HG02763 (cell line): ENCODE measurements around the gene PXDN.
"Not testable (repeated sequence)": the region's sequence is repeated elsewhere in the genome, so short reads cannot be mapped to it uniquely, and the experiment has no call there.

Source experiments
- ATAC-seq: cut with Tn5 transposase; IDR thresholded peaks from one replicate; pipeline ENCODE4 v1.9.1; 2021; ENCODE audit warnings: mild to moderate bottlenecking, moderate library complexity; ENCODE audit not compliant: unreplicated experiment

The PXDN gene

GRCh38 chr2:1727796-1728474, 16.4 kb downstream of the PXDN start:
- no peak for ATAC-seq

GRCh38 chr2:1727101-1727771, 17.1 kb downstream of the PXDN start:
- no peak for ATAC-seq

DNA sequence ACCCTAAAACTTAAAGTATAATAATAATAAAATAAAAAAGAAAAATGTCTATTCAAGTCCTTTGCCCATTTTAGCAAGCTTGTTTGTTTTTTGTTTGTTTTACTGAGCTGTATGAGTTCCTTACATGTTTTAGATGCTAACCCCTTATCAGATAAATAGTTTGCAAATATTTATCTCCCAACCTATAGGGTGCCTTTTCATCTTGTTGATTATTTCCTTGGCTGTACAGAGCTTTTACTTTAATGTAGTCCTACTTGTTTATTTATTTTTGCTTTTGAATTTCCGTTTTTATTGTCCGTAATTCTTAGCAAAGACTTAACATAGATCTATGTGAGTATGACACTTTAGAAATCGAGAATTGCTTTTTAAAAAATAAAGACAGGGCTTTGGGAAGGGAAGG, 17.8 kb downstream of the PXDN start:
- ATAC-seq = no peak

- ATAC-seq = not testable (repeated sequence)
Observed at GRCh38 chr2:1724351-1724750, 20.0 kb downstream of the PXDN start.

GRCh38 chr2:1723397-1724042, 20.8 kb downstream of the PXDN start:
- ATAC-seq = no peak

- ATAC-seq = no peak
Observed at GRCh38 chr2:1722692-1723091, 21.6 kb downstream of the PXDN start.

DNA sequence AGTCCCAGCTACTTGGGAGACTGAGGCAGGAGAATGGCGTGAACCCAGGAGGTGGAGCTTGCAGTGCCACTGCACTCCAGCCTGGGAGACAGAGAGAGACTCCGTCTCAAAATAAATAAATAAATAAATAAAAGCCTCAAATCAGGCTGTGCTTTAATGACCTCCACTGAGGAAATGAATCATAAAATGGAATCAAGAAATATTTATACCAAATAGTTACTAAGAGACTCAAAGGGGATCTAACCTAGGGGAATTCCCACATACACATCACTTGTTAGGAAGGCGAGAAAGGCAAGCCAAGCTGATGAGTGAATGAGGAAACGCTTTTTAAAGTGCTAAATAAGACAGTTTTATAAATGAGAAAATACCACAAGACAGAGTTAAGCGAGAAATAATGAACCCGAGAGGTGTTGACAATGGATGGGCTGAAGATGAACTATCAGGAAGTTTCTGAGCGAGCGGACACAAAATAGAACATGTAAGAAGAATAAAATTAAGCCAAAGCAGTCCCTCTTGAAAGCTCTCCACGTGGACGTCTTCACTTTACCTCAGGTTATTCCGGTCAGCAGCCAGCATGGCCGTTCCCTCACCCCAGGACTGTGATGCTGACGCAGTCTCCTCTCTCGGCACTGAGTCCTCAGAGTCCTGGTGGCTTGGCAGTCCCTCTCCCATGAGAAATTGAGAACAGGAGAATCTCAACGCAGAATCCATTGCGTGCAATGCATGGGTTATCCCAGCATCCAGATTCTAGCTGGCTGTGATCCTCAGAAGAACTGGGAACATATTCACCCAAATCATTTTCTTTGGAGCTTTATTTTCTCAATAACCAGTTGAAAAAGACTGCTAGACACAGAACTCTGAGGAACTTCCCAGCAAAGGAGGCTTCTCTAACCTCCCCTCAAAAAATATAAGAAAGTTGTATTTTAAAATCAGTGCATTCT, 22.3 kb downstream of the PXDN start:
- no peak for ATAC-seq

GRCh38 chr2:1718339-1719220, 25.7 kb downstream of the PXDN start:
- no peak for ATAC-seq

DNA sequence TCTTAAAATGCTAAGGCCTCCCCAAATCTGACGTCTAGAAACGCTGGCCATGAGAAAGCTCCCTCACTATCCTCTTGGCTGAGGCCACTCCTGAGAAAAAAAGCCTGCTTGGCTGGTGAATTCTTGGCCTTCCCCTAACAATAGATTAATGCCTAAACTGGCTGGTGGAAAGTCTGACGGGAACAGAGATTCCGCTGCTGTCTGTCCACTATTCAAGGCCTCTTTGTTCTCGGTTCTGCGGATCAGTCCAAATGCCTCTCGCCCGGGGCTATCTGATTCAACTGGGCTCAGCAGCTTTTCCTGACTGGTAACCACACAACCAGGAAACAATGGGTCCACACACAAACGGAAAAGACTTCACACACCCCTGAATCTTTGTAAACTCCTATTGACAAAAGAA, 27.2 kb downstream of the PXDN start:
- no peak for ATAC-seq

DNA sequence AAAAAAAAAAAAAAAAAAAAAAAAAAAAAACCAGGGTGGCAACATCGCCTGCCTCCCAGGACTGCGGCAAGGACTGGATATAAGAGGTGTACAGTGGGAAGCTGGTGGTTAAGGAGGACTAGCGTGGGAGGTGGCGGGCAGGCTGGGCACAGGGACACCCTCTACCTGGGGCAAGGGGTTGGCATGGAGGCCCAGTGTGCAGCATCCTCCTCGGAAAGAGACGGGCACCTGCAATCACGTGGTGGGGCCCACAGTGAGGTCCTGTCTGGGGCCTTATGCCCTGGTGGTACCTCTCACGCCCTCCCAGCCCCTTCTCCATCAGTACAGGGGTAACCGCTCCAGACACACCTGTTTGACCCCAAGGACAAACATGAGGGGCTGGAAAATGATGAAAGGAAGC, 27.9 kb downstream of the PXDN start:
- ATAC-seq = no peak

GRCh38 chr2:1716014-1716305, 28.4 kb downstream of the PXDN start:
- ATAC-seq = not testable (repeated sequence)

- ATAC-seq = no peak
Observed at GRCh38 chr2:1715184-1716013, 28.9 kb downstream of the PXDN start.

DNA sequence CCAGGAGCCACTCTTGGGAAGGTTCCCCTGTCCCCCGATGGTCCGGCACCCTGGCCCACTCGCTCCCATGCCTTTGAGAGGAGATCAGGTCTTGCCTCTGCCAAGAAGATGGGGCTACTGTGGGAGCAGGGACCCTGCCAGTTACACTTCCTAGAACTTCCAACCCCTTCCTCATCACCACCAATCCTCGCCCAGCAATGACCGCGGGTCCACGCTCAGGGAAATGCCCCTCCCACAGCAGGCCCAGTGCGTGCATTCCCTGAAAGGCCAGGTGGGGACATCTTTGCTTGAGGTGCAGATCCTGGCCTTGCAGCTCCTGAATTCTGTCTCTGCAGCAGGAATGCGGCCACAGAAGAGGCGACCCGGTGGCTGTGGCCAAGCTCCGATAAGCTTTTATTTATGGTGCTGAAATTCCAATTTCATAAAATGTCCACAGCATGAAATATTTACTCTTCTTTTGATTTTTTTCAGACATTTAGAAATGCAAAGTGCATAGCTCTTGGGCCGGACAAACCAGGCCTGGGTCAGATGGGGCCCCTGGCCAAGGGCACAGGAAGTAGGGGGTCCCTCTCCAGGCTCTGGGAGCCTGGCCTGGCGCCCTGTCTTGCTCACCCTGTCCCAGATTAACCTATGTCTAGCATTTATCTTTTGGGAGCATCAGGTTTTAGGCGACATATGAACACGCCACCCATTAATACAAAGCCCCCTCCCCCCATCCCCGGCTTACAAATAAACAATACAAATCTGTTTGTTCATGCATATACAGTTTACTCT, 29.8 kb downstream of the PXDN start:
- ATAC-seq = no peak

GRCh38 chr2:1713839-1714236, 30.5 kb downstream of the PXDN start:
- no peak for ATAC-seq

GRCh38 chr2:1713142-1713838, 31.0 kb downstream of the PXDN start:
- ATAC-seq = no peak

DNA sequence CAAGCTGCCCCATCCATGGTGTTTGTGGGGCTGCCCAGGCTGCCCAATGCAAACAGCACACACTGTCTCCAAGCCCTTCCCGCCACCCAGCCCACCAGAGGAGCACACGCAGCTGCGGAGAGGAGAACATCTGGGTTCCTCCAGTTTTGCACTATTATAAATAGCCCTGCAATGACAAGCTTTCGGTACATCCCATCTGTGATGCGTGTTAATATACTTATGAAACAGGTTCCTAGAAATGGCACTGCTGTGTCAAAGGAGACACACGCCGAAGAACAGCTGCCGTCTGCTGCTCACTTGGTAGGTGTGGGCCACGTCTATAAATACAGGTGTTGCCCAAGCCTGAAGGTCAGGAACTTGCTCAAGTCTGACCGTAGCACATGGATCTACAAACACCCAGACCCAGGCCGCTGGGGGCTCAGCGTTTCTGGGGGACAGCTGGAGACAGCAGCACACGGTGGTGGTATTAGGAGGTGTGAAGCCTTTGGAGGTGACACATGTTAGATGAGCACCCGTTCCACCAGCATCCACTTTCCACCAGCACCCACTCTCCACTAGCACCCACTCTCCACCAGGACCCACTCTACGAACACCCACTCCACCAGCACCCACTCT, 34.3 kb downstream of the PXDN start:
- ATAC-seq = no peak

DNA sequence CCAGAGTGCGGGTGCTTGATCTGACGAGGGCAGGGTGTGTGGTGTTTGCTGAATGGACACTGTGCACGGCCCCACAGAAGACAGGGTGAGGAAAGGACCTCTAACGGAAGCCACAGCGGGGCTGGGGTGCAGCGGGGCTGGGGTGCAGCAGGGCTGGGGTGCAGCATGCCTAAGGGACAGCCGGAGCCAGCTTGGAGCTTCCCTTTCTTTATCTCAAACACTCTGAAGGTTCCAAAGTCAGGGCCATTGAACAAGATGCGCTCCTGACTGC, 35.0 kb downstream of the PXDN start:
- no peak for ATAC-seq
